ENCODE measurements around the gene F11R. TPM values are rescaled to one million over a fixed set of nuclear protein-coding genes. Genes with fewer than 3 reads are reported as not detected.

F11R gene
- total RNA-seq, 1 donor from 2014 or later, result 10.4 TPM

DNA sequence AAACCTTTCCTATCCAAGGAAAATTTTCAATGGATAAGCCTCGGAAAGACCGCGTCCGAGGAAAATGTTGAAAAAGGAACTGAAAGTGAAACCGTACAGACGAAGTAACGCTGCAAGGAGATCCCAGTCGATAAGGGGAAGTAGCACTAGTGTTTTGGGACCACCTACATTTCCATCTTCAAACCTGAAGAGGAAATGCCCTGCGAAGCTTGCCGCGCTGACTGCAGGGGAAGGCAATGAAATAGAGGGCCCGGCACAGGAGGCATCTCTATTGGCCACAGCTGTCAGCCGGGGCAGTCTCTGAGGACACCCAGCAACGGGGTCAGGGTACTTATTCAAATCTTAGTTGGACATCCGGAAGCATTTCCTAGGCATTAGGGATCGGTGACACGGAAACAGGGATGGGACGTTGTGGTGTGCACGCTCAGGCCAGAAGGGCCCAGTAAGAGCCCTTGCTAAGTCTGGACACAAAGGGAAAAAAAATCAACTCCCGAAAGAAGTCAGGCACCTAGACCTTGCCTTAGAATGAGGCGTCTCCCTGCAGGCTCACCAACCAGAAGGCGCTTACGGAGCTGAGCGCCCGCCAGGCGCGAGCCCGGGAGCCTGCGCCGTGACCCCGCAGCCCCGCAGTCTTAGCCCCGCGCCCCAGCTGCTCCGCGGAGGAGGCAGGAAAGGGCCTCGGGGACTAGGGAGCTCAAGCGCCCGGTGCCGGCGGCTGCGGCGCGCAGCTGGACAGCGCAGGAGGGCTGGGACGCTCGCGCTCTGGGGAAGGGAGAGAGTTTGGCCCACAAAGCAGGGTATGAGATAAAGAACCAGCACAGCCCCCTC lies 24.2 kb upstream of the F11R start:
- Histone ChIP-seq H3K27me3 (ENCODE audit: control insufficient read depth in 3 of 3, insufficient read depth in 3 of 3, low read length in 3 of 3) (no peaks in the 10 kb centered on the region), H3K27ac (ENCODE audit: low read depth, low read length) (peak overlapping the region; percentile 88), H3K4me1 (ENCODE audit: control insufficient read depth in 3 of 3, insufficient read depth in 3 of 3, low read length in 3 of 3) (peaks cover 10 to 20% (median 17%) of the 10 kb centered on the region in 3 donors)

DNA sequence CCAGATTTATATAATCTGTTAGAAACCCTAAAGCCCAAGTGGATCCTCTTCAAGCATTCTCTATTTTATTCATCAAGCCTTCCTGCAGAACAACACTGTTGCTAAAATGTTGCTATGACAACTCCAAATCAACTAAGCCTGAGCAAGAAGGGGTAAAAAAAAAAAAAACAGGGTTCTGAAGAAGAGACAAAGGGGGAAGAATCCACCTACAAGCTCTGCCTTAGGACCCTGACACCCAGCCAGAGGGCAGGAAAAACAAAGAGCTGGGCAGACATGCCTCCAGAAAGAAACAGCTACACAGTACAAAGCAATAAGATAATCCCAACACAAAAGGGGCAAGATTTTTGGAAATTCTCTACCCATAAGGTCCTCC lies 23.6 kb upstream of the F11R start:
- peaks cover 31 to 35% (median 31%) of the 10 kb centered on the region in 3 donors for H3K36me3 ChIP-seq (ENCODE audit: control insufficient read depth in 3 of 3, insufficient read depth in 3 of 3, low read length in 3 of 3)
- no peaks in the 10 kb centered on the region for H3K27me3 ChIP-seq (ENCODE audit: control insufficient read depth in 3 of 3, insufficient read depth in 3 of 3, low read length in 3 of 3)
- H3K4me3 ChIP-seq (ENCODE audit: low read length in 3 of 3), result peak overlapping the region; percentile 85 to 98 (median 96)
- peak overlapping the region; percentile 95 to 97 (median 95) for H3K9ac ChIP-seq (ENCODE audit: low read depth in 1 of 3, low read length in 3 of 3)
- H3K9me3 ChIP-seq (ENCODE audit: control insufficient read depth in 3 of 3, low read length in 3 of 3), result no peaks in the 10 kb centered on the region
- H3K4me1 ChIP-seq (ENCODE audit: control insufficient read depth in 3 of 3, insufficient read depth in 3 of 3, low read length in 3 of 3), result peaks cover 12 to 24% (median 17%) of the 10 kb centered on the region in 3 donors
- H3K27ac ChIP-seq (ENCODE audit: low read depth, low read length), result peak overlapping the region; percentile 88

More for the DNA sequence above, 24.2 kb upstream of the F11R start:
- H3K9ac ChIP-seq (ENCODE audit: low read depth in 1 of 3, low read length in 3 of 3), result peak overlapping the region; percentile 95 to 97 (median 95)
- peak overlapping the region; percentile 85 to 98 (median 96) for H3K4me3 ChIP-seq (ENCODE audit: low read length in 3 of 3)
- H3K9me3 ChIP-seq (ENCODE audit: control insufficient read depth in 3 of 3, low read length in 3 of 3), result no peaks in the 10 kb centered on the region
- peaks cover 25 to 29% (median 25%) of the 10 kb centered on the region in 3 donors for H3K36me3 ChIP-seq (ENCODE audit: control insufficient read depth in 3 of 3, insufficient read depth in 3 of 3, low read length in 3 of 3)

DNA sequence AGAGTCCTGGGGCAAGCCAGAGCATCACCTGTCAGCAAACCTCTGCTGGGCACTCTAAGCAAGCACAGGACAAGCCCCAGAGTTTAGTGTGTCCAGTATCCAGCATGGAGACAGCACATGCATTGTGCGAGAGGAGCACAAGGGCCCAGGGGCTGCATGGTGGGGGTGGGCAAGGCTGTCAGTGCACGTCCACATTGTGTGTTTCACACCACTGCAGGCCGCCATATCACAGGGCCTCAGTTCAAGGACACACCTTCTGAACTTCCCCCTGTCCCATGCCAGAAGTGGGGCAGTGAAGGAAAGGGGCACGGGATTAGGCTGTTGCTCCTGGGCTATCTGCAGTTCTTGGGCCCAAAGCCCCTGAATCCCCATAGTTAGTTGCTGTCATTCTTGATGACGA lies 18.6 kb upstream of the F11R start:
- Histone ChIP-seq H3K27me3 (ENCODE audit: control insufficient read depth in 3 of 3, insufficient read depth in 3 of 3, low read length in 3 of 3) (no peaks in the 10 kb centered on the region), H3K36me3 (ENCODE audit: control insufficient read depth in 3 of 3, insufficient read depth in 3 of 3, low read length in 3 of 3) (peaks cover 35 to 38% (median 35%) of the 10 kb centered on the region in 3 donors), H3K9ac (ENCODE audit: low read depth in 1 of 3, low read length in 3 of 3) (no peak overlapping the region), H3K9me3 (ENCODE audit: control insufficient read depth in 3 of 3, low read length in 3 of 3) (no peaks in the 10 kb centered on the region), H3K4me3 (ENCODE audit: low read length in 3 of 3) (no peak overlapping the region), H3K27ac (ENCODE audit: low read depth, low read length) (no peak overlapping the region), H3K4me1 (ENCODE audit: control insufficient read depth in 3 of 3, insufficient read depth in 3 of 3, low read length in 3 of 3) (peaks cover 12 to 29% (median 18%) of the 10 kb centered on the region in 3 donors)

DNA sequence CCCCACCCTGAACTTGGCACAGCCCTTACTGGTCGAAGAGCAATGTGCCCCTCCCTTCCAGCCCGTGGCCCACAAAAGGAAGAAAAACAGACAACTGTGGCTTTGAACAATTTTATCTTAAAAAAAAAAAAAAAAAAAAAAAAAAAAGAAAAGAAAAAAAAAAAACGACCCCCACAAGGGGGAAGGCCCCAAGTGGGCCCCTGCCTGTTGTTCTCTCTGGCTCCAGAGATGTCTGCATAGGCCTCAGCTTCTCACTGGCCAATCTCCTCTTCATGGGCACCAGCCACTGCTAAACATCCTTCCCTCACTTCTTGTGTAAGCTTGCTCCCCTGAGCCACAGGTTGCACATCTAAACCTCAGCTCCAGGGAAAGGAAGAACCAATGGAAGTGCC lies 18.2 kb upstream of the F11R start:
- Histone ChIP-seq H3K9me3 (ENCODE audit: control insufficient read depth in 3 of 3, low read length in 3 of 3) (no peaks in the 10 kb centered on the region), H3K9ac (ENCODE audit: low read depth in 1 of 3, low read length in 3 of 3) (peak overlapping the region; percentile 53 to 70 (median 65)), H3K27me3 (ENCODE audit: control insufficient read depth in 3 of 3, insufficient read depth in 3 of 3, low read length in 3 of 3) (no peaks in the 10 kb centered on the region), H3K4me3 (ENCODE audit: low read length in 3 of 3) (peak overlapping the region; percentile 65 to 83 (median 73)), H3K36me3 (ENCODE audit: control insufficient read depth in 3 of 3, insufficient read depth in 3 of 3, low read length in 3 of 3) (peaks cover 35 to 38% (median 35%) of the 10 kb centered on the region in 3 donors), H3K27ac (ENCODE audit: low read depth, low read length) (no peak overlapping the region), H3K4me1 (ENCODE audit: control insufficient read depth in 3 of 3, insufficient read depth in 3 of 3, low read length in 3 of 3) (peaks cover 9 to 25% (median 15%) of the 10 kb centered on the region in 3 donors)

DNA sequence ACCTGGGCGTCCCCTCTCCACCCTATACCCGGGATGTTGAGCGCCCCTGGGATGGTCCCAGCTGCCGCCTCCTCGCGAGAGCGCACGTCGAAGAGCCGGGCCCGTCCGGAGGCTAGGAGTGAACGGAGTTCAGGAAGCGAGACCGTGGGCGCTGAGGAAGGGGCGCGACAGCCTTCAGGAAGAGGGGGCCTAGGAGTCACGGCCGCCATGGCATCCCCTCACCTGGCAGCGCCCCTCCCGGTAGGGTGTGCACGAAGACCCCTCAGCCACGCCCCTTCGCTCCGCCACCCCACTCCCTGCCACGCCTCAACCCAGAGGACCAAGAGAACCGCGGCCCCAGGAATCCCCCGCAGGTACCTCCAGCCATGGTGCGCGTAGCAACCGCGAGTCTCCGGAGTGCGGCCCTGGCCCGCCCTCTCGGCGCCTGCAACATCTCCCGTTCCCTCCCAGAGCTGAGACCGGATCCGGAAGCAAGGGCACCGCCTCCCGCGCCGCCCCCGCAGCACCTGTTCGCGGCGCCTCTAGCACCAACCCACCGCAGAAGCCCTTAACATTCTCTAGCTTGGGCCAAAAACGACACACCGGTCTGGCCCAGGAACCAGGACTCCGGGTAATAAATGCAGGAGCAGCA lies 17.7 kb upstream of the F11R start, which contains the start of gene TSTD1:
Gene TSTD1 (minus strand): TSS at position 442 of the 631 bp plus-strand sequence. CDS start 75 bp downstream, at position 367.
- peak within 1 kb of the TSS; percentile 65 to 83 (median 73) for H3K4me3 ChIP-seq (ENCODE audit: low read length in 3 of 3)
- H3K36me3 ChIP-seq (ENCODE audit: control insufficient read depth in 3 of 3, insufficient read depth in 3 of 3, low read length in 3 of 3), result peaks cover 35 to 38% (median 35%) of the 10 kb centered on the region in 3 donors
- peaks cover 7 to 24% (median 13%) of the 10 kb centered on the region in 3 donors for H3K4me1 ChIP-seq (ENCODE audit: control insufficient read depth in 3 of 3, insufficient read depth in 3 of 3, low read length in 3 of 3)
- peak within 1 kb of the TSS; percentile 56 to 70 (median 65) for H3K9ac ChIP-seq (ENCODE audit: low read depth in 1 of 3, low read length in 3 of 3)
- H3K27me3 ChIP-seq (ENCODE audit: control insufficient read depth in 3 of 3, insufficient read depth in 3 of 3, low read length in 3 of 3), result no peaks in the 10 kb centered on the region
- no peak within 1 kb of the TSS for H3K27ac ChIP-seq (ENCODE audit: low read depth, low read length)
- no peaks in the 10 kb centered on the region for H3K9me3 ChIP-seq (ENCODE audit: control insufficient read depth in 3 of 3, low read length in 3 of 3)

DNA sequence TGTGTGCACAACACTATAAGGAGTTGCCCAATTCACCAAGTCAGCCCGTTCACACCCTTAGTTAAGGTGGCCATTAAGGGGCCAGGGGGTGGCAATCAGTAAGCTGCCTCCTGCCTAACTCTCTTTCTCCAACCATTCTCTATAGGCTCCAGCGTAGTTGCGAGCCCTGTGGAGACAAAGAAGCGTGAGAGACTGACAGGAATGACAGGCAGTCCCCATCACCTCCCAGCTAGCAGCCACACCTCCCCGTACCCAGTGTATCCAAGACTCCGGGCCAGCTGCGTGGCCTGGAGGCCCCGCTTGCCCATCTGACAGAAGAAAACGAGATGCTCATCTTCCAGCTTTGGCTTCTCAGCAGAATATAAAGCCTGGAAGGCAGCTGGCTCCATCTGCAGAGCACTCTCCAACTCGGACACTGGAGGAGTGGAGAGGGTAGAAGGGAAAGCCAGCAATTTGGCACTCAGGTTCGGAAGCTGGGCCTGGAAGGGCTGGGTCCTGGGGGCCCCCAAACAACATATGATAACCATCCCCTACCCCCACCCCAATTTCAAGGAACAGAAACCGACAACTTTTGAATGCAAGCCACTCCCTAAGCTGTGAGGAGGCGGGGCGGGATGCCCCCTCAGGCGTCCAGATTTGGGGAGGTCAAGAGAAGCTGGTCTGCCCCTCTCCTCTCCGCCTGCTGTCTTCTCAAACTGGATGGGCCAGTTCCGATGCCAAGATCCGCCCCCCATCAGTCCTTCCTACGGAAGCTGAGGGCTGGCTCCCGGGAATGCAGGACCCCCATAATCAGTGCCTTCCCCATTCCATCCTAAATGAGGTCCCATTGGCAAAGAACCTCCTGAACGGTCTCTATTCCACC lies 16.9 kb upstream of the F11R start:
- Histone ChIP-seq H3K27ac (ENCODE audit: low read depth, low read length) (no peak overlapping the region), H3K36me3 (ENCODE audit: control insufficient read depth in 3 of 3, insufficient read depth in 3 of 3, low read length in 3 of 3) (peaks cover 35 to 36% (median 35%) of the 10 kb centered on the region in 3 donors), H3K4me1 (ENCODE audit: control insufficient read depth in 3 of 3, insufficient read depth in 3 of 3, low read length in 3 of 3) (peaks cover 3 to 24% (median 10%) of the 10 kb centered on the region in 3 donors), H3K4me3 (ENCODE audit: low read length in 3 of 3) (peak overlapping the region; percentile 65 to 83 (median 73)), H3K9me3 (ENCODE audit: control insufficient read depth in 3 of 3, low read length in 3 of 3) (no peaks in the 10 kb centered on the region), H3K27me3 (ENCODE audit: control insufficient read depth in 3 of 3, insufficient read depth in 3 of 3, low read length in 3 of 3) (no peaks in the 10 kb centered on the region), H3K9ac (ENCODE audit: low read depth in 1 of 3, low read length in 3 of 3) (peak overlapping the region; percentile 56 to 70 (median 65))

DNA sequence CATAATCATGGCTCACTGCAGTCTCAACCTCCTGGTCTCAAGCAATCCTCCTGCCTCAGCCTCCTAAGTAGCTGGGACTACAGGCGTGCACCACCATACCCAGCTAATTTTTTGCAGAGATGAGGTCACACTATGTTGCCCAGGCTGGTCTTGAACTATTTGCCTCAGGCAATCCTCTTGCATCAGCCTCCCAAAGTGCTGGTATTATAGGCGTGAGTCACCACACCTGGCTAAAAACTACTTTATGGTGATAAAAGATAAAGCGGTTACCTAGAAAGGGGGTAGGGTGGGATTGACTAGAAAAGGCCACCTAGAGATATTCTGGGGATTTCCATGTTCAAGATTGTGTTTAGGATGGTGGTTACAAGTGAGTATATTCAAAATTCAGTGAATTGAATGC lies 12.8 kb upstream of the F11R start:
- H3K36me3 ChIP-seq (ENCODE audit: control insufficient read depth in 3 of 3, insufficient read depth in 3 of 3, low read length in 3 of 3), result peaks cover 0 to 3% (median 0%) of the 10 kb centered on the region in 3 donors
- H3K9ac ChIP-seq (ENCODE audit: low read depth in 1 of 3, low read length in 3 of 3), result no peak overlapping the region
- peaks cover 3 to 14% (median 5%) of the 10 kb centered on the region in 3 donors for H3K4me1 ChIP-seq (ENCODE audit: control insufficient read depth in 3 of 3, insufficient read depth in 3 of 3, low read length in 3 of 3)
- H3K9me3 ChIP-seq (ENCODE audit: control insufficient read depth in 3 of 3, low read length in 3 of 3), result no peaks in the 10 kb centered on the region
- H3K27me3 ChIP-seq (ENCODE audit: control insufficient read depth in 3 of 3, insufficient read depth in 3 of 3, low read length in 3 of 3), result no peaks in the 10 kb centered on the region
- H3K4me3 ChIP-seq (ENCODE audit: low read length in 3 of 3), result no peak overlapping the region
- no peak overlapping the region for H3K27ac ChIP-seq (ENCODE audit: low read depth, low read length)

DNA sequence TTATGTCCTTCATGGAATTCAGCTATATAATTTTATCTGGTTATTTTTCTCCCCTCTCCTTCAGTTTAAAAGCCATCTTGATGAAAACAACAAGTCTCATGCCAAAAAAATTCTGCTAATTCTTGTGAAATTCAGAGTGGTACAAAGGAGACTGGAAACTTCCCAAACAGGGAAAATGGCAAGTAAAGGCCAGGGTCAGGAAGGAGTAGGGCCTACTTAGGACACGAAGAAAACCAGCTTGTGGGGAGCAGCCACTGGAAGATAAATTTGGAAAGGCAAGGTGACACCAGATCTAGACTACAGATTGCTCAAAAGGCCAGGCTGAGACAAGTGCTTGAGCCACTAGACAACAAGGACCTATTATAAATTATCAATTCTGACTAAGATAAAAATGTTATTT lies 11.5 kb upstream of the F11R start:
- Histone ChIP-seq H3K9me3 (ENCODE audit: control insufficient read depth in 3 of 3, low read length in 3 of 3) (no peaks in the 10 kb centered on the region), H3K4me1 (ENCODE audit: control insufficient read depth in 3 of 3, insufficient read depth in 3 of 3, low read length in 3 of 3) (peaks cover 0 to under 1% (median 0%) of the 10 kb centered on the region in 3 donors), H3K27ac (ENCODE audit: low read depth, low read length) (no peak overlapping the region), H3K9ac (ENCODE audit: low read depth in 1 of 3, low read length in 3 of 3) (no peak overlapping the region), H3K36me3 (ENCODE audit: control insufficient read depth in 3 of 3, insufficient read depth in 3 of 3, low read length in 3 of 3) (no peaks in the 10 kb centered on the region), H3K4me3 (ENCODE audit: low read length in 3 of 3) (no peak overlapping the region), H3K27me3 (ENCODE audit: control insufficient read depth in 3 of 3, insufficient read depth in 3 of 3, low read length in 3 of 3) (no peaks in the 10 kb centered on the region)

DNA sequence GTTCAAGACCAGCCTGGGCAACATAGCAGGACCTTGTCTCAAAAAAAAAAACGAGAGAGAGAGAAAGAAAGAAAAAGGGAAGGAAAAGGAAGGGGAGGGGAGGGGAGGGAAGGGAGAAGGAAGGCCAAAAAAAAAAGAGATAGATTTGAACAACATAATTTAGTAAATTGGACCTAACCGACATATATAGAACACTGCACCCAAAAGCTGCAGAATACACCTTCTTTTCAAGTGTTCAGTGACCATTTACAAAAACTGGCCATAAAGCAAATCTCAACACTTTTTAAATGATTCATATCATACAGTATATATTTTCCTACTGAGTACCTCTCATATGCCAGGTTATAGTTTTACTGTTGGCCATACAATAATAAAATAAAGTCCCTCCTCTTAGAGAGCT lies 10.9 kb upstream of the F11R start:
- no peak overlapping the region for H3K27ac ChIP-seq (ENCODE audit: low read depth, low read length)
- H3K36me3 ChIP-seq (ENCODE audit: control insufficient read depth in 3 of 3, insufficient read depth in 3 of 3, low read length in 3 of 3), result no peaks in the 10 kb centered on the region
- H3K9ac ChIP-seq (ENCODE audit: low read depth in 1 of 3, low read length in 3 of 3), result no peak overlapping the region
- no peaks in the 10 kb centered on the region for H3K4me1 ChIP-seq (ENCODE audit: control insufficient read depth in 3 of 3, insufficient read depth in 3 of 3, low read length in 3 of 3)
- no peaks in the 10 kb centered on the region for H3K9me3 ChIP-seq (ENCODE audit: control insufficient read depth in 3 of 3, low read length in 3 of 3)
- no peak overlapping the region for H3K4me3 ChIP-seq (ENCODE audit: low read length in 3 of 3)
- no peaks in the 10 kb centered on the region for H3K27me3 ChIP-seq (ENCODE audit: control insufficient read depth in 3 of 3, insufficient read depth in 3 of 3, low read length in 3 of 3)

Data from skeletal muscle tissue (tissue), 4 donors.